Hematopoietic multipotent progenitor cell treated with erythropoietin and hydrocortisone succinate and interleukin-3 and kit ligand, for 4 days (in vitro differentiated cells): ENCODE results near the gene MTG1.
"Not testable (repeated sequence)": the region's sequence is repeated elsewhere in the genome, so short reads cannot be mapped to it uniquely, and the experiment has no call there.

ENCODE experiments used
- DNase-seq: peaks from one replicate; pipeline ENCODE4 v3.0.0-alpha.2; 2015

The MTG1 gene

GRCh38 chr10:133401981-133402725 lies 8.2 kb downstream of the MTG1 start:
- no peak for DNase-seq

- DNase-seq = no peak
Observed at GRCh38 chr10:133403359-133403758, 9.4 kb downstream of the MTG1 start.

GRCh38 chr10:133403784-133404183 lies 9.8 kb downstream of the MTG1 start:
- no peak for DNase-seq

GRCh38 chr10:133405272-133405671 lies 11.3 kb downstream of the MTG1 start:
- no peak for DNase-seq

GRCh38 chr10:133405844-133406527 lies 12.0 kb downstream of the MTG1 start:
- DNase-seq = no peak

- DNase-seq = no peak
Observed at GRCh38 chr10:133411523-133412380, 17.8 kb downstream of the MTG1 start.

- no peak for DNase-seq
Observed at GRCh38 chr10:133412381-133412711, 18.4 kb downstream of the MTG1 start.

GRCh38 chr10:133414401-133414800 lies 20.4 kb downstream of the MTG1 start:
- not testable (repeated sequence) for DNase-seq

- DNase-seq = no peak
Observed at GRCh38 chr10:133415752-133416151, 21.8 kb downstream of the MTG1 start.

GRCh38 chr10:133418289-133418993 lies 24.5 kb downstream of the MTG1 start:
- no peak for DNase-seq

GRCh38 chr10:133419211-133419950 lies 25.4 kb downstream of the MTG1 start:
- DNase-seq = no peak

GRCh38 chr10:133420028-133420427 lies 26.1 kb downstream of the MTG1 start:
- DNase-seq = no peak

- DNase-seq = no peak
Observed at GRCh38 chr10:133420579-133420978, 26.6 kb downstream of the MTG1 start.

GRCh38 chr10:133421336-133422222 lies 27.6 kb downstream of the MTG1 start:
- no peak for DNase-seq

GRCh38 chr10:133422223-133422806 lies 28.4 kb downstream of the MTG1 start:
- no peak for DNase-seq

GRCh38 chr10:133422807-133423771 lies 29.1 kb downstream of the MTG1 start:
- DNase-seq = peak; percentile 26

- DNase-seq = not testable (repeated sequence)
Observed at GRCh38 chr10:133424102-133424501, 30.1 kb downstream of the MTG1 start.

- DNase-seq = not testable (repeated sequence)
Observed at GRCh38 chr10:133424601-133425000, 30.6 kb downstream of the MTG1 start, which contains the start of gene SPRN. TSS of gene SPRN (minus strand) at chr10:133424625. CDS start at chr10:133423681, 944 bp downstream.

GRCh38 chr10:133429571-133429970 lies 35.6 kb downstream of the MTG1 start:
- DNase-seq = not testable (repeated sequence)
